Measurements from ENCODE around the gene PHACTR1. TPM values are rescaled to one million over a fixed set of nuclear protein-coding genes. Genes with fewer than 3 reads are reported as not detected.

PHACTR1 gene
- total RNA-seq, 1 donor from 2014 or later, result 8.4 TPM

GRCh38 chr6:13009461-13009860 lies 292.9 kb downstream of the PHACTR1 start:
- Histone ChIP-seq H3K4me1 (peaks cover 8 to 19% of the 10 kb centered on the region in 2 donors), H3K4me3 (no peak overlapping the region), H3K9me3 (no peaks in the 10 kb centered on the region), H3K27me3 (no peaks in the 10 kb centered on the region), H3K36me3 (no peaks in the 10 kb centered on the region), H3K27ac (no peak overlapping the region)
- DNase-seq (ENCODE audit: low spot score in 2 of 2), result no peak
- intact Hi-C loops (cut with DNase I), result no loop called here
- no peak for TF ChIP-seq CTCF (IDR thresholded peaks at IDR 0.05)

GRCh38 chr6:13011612-13012146 lies 295.1 kb downstream of the PHACTR1 start:
- H3K36me3 ChIP-seq, result no peaks in the 10 kb centered on the region
- no peak overlapping the region for H3K4me3 ChIP-seq
- H3K27ac ChIP-seq, result no peak overlapping the region
- intact Hi-C loops (cut with DNase I), result loop anchor here (5.0 kb wide), 1 partner anchor 99 kb away; no protein-coding TSS in a partner anchor
- no peak for TF ChIP-seq CTCF (IDR thresholded peaks at IDR 0.05)
- H3K9me3 ChIP-seq, result no peaks in the 10 kb centered on the region
- no peak for DNase-seq (ENCODE audit: low spot score in 2 of 2)
- peaks cover 8 to 14% of the 10 kb centered on the region in 2 donors for H3K4me1 ChIP-seq
- no peaks in the 10 kb centered on the region for H3K27me3 ChIP-seq

DNA sequence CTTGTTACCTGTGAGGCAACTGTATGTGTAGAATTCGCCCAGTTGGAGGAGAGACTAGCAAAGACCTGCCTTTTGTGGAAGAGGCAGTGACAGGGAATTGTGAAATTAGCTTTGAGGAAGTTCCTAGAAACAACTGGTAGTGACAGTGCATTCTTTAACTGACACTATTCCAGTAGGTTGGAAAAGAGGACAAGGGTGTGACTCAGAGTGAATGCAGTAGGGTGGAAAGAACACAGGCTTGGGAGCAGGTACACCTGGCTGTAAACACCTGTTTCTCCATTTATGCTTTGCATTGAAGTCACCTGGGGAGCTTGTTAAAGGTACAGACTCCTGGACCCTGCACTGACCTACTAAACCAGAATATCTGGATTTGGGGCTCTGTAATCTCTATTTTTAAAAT lies 295.7 kb downstream of the PHACTR1 start:
- intact Hi-C loops (cut with DNase I), result loop anchor here (5.0 kb wide), 1 partner anchor 100 kb away; no protein-coding TSS in a partner anchor

DNA sequence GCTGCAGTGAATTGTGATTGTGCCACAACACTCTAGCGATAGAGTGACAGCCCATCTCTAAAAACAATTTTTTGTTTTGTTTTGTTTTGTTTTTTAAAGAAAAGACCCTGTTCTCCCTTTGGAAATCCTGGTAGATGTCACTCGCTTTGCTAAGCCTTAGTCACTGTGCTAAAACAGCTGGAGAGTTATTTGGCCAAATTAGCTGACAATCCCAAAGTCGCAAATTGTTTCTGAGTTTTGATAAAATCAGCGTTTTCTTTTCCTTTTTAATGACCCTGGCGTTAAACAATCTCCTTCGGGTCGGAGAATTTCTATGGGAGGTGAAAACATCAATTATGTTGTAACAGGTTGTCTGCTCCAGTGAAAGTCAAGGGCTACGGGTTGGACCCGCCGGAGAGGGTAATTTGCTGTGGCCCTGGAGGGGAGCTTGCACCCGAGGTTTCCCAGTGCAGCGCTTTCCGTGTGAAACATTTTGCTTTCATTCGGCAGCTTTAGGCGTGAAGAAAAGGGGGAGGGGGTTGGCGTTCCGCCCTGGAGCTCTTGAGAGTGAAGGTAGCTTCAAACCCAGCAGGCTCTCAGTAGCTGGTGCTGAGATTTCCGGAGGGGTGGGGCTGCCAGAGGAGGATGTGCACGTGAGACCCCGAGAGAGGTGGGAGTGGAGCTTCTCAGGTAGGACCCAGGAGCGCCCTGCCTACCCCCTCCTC lies 296.6 kb downstream of the PHACTR1 start:
- Histone ChIP-seq H3K36me3 (no peaks in the 10 kb centered on the region), H3K4me1 (peaks cover 8 to 11% of the 10 kb centered on the region in 2 donors), H3K9me3 (no peaks in the 10 kb centered on the region), H3K27ac (peak overlapping the region; percentile 74 to 75), H3K27me3 (no peaks in the 10 kb centered on the region), H3K4me3 (peak overlapping the region; percentile 64 to 66)
- peak in 1 of 2 donors; percentile 77 for DNase-seq (ENCODE audit: low spot score in 2 of 2)
- intact Hi-C loops (cut with DNase I), result loop anchor here (5.0 kb wide), 1 partner anchor 101 kb away; no protein-coding TSS in a partner anchor
- no peak for TF ChIP-seq CTCF (IDR thresholded peaks at IDR 0.05)

More for the DNA sequence above, 295.7 kb downstream of the PHACTR1 start:
- H3K27me3 ChIP-seq, result no peaks in the 10 kb centered on the region
- peak overlapping the region in 1 of 2 donors; percentile 74 for H3K27ac ChIP-seq
- no peak for TF ChIP-seq CTCF (IDR thresholded peaks at IDR 0.05)
- no peaks in the 10 kb centered on the region for H3K9me3 ChIP-seq
- peaks cover 8 to 11% of the 10 kb centered on the region in 2 donors for H3K4me1 ChIP-seq
- H3K36me3 ChIP-seq, result no peaks in the 10 kb centered on the region
- peak overlapping the region in 1 of 2 donors; percentile 64 for H3K4me3 ChIP-seq
- no peak for DNase-seq (ENCODE audit: low spot score in 2 of 2)

DNA sequence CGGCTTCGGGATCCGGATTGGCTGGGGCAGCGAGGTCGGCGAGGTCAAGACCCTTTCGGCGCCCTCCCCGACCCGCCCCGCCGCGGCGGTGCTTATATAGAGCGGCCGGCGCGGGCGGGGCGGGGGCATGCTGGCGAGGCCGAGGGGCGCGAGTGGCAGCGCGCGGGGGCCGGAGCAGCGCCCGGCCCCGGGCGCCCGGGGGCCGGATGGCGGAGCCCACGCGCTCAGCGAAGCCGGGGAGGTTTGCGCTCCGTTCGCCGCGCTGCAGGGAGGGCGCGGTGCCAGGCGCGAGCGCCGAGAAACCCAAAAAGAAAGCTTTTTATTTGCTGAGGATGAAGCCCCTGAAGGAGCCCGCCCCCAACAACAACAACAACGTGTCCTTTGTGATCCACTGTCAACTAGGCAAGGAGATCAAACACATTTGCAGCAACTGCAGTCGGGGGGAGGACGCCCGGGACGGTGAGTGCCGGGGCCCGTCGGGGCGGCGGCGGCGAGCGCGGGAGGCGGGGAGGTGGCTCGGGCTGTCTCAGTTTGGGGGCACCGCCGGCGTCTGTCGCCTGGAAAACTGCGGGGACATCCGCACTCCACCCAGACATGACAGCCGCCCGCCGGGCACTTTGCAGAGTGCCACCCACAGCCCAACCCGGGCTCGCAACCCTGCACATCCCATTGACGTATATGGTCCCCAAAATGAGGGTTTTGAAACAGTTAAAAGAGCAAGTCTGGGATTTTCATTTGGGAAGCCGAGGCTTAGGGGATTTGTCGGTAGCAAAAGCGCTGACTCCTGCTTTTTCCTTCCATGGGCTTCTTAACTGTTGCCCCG lies 297.3 kb downstream of the PHACTR1 start:
- Histone ChIP-seq H3K36me3 (no peaks in the 10 kb centered on the region), H3K4me3 (peak overlapping the region; percentile 64 to 66), H3K9me3 (no peaks in the 10 kb centered on the region), H3K4me1 (peaks cover 8 to 11% of the 10 kb centered on the region in 2 donors), H3K27ac (peak overlapping the region; percentile 74 to 75), H3K27me3 (no peaks in the 10 kb centered on the region)
- intact Hi-C loops (cut with DNase I), result loop anchor here (1.0 to 5.0 kb wide), 3 partner anchors 41 to 102 kb away; no protein-coding TSS in a partner anchor
- no peak for TF ChIP-seq CTCF (IDR thresholded peaks at IDR 0.05)
- DNase-seq (ENCODE audit: low spot score in 2 of 2), result no peak

Measured in ascending aorta (tissue), 2 donors.